WTC11 (cell line): ENCODE measurements around the gene GPR62. TPM values are rescaled to one million over a fixed set of nuclear protein-coding genes. Genes with fewer than 3 reads are reported as not detected.
A peak's percentile ranks its signal among the peaks of the same experiment; 100 is the strongest.

ENCODE experiments used
- ATAC-seq: fragments of 200-7000 bp; cut with Tn5 transposase; 2 replicates; pipeline ENCODE4 v1.10.0; 2021; ENCODE audit warnings: mild to moderate bottlenecking, moderate library complexity
- CTCF ChIA-PET: fragments of 300-600 bp; sonication (Branson Sonifier 250); formaldehyde crosslinking; loops from one replicate; lab custom pipeline; 2021; ENCODE audit warnings: antibody characterized with exemption; lab: Charles Lee
- POLR2A ChIA-PET: fragments of 350-600 bp; sonication (Branson Sonifier 250); formaldehyde crosslinking; loops from one replicate; lab custom pipeline; 2021; ENCODE audit warnings: antibody characterized with exemption; lab: Charles Lee
- DNase-seq: peaks from one replicate; pipeline ENCODE4 v3.0.0; 2021; ENCODE audit warnings: low spot score
- H3K27ac Mint-ChIP-seq: 2 replicates; pipeline ENCODE4 v1.8.0; 2021; ENCODE audit warnings: mixed read lengths
- H3K27me3 Mint-ChIP-seq: 2 replicates; pipeline ENCODE4 v1.8.0; 2021; ENCODE audit warnings: low read depth, mild to moderate bottlenecking, moderate library complexity, mixed read lengths
- H3K36me3 Mint-ChIP-seq: 2 replicates; pipeline ENCODE4 v1.8.0; 2021; ENCODE audit warnings: mixed read lengths
- H3K4me1 Mint-ChIP-seq: 2 replicates; pipeline ENCODE4 v1.8.0; 2022; ENCODE audit warnings: mixed read lengths
- H3K4me3 Mint-ChIP-seq: 2 replicates; pipeline ENCODE4 v1.8.0; 2021; ENCODE audit warnings: mild to moderate bottlenecking, moderate library complexity, mixed read lengths
- H3K9me3 Mint-ChIP-seq: 2 replicates; pipeline ENCODE4 v1.8.0; 2021; ENCODE audit warnings: mixed read lengths
- ARID4B ChIP-seq: sonication (generic); formaldehyde crosslinking; IDR thresholded peaks from 2 replicates; pipeline ENCODE4 v1.8.0; 2023; ENCODE audit warnings: missing genetic modification reagents, mild to moderate bottlenecking, borderline replicate concordance
- CREB1 ChIP-seq: sonication (generic); formaldehyde crosslinking; IDR thresholded peaks from 2 replicates; pipeline ENCODE4 v1.8.0; 2023; ENCODE audit warnings: mild to moderate bottlenecking, missing genetic modification reagents
- CREM ChIP-seq: sonication (generic); formaldehyde crosslinking; IDR thresholded peaks from 2 replicates; pipeline ENCODE4 v1.8.1; 2022; ENCODE audit warnings: mild to moderate bottlenecking, missing genetic modification reagents, moderate library complexity
- E2F5 ChIP-seq: sonication (generic); formaldehyde crosslinking; IDR thresholded peaks from 2 replicates; pipeline ENCODE4 v1.8.1; 2022; ENCODE audit warnings: mild to moderate bottlenecking, moderate library complexity, missing genetic modification reagents
- ELF4 ChIP-seq: sonication (generic); formaldehyde crosslinking; IDR thresholded peaks from 2 replicates; pipeline ENCODE4 v1.8.1; 2022; ENCODE audit warnings: low read depth, mild to moderate bottlenecking, moderate library complexity, missing genetic modification reagents
- ESRRA ChIP-seq: sonication (generic); formaldehyde crosslinking; IDR thresholded peaks from 2 replicates; pipeline ENCODE4 v1.8.1; 2022; ENCODE audit warnings: mild to moderate bottlenecking, missing genetic modification reagents, borderline replicate concordance
- GABPB1 ChIP-seq: sonication (generic); formaldehyde crosslinking; IDR thresholded peaks from 2 replicates; pipeline ENCODE4 v1.8.1; 2023; ENCODE audit warnings: mild to moderate bottlenecking, missing genetic modification reagents
- GRHL2 ChIP-seq: fragments of 250-450 bp; sonication (Bioruptor Pico); IDR thresholded peaks from 2 replicates; pipeline ENCODE4 v1.8.0; 2022; ENCODE audit warnings: mild to moderate bottlenecking, moderate library complexity; ENCODE audit not compliant: insufficient replicate concordance, severe bottlenecking
- PRDM15 ChIP-seq: sonication (generic); formaldehyde crosslinking; IDR thresholded peaks from 2 replicates; pipeline ENCODE4 v1.8.0; 2022; ENCODE audit warnings: missing genetic modification reagents
- PRRX2 ChIP-seq: fragments of 250-450 bp; sonication (Bioruptor Pico); IDR thresholded peaks from 2 replicates; pipeline ENCODE4 v1.8.0; 2021; ENCODE audit warnings: mild to moderate bottlenecking
- TCF7 ChIP-seq: sonication (generic); formaldehyde crosslinking; IDR thresholded peaks from 2 replicates; pipeline ENCODE4 v1.8.0; 2022; ENCODE audit warnings: mild to moderate bottlenecking, low read depth, missing genetic modification reagents, moderate library complexity
- TEAD1 ChIP-seq: sonication (generic); formaldehyde crosslinking; IDR thresholded peaks from 2 replicates; pipeline ENCODE4 v1.8.0; 2022; ENCODE audit warnings: mild to moderate bottlenecking, missing genetic modification reagents
- USF2 ChIP-seq: sonication (generic); formaldehyde crosslinking; IDR thresholded peaks from 2 replicates; pipeline ENCODE4 v1.8.1; 2023; ENCODE audit warnings: mild to moderate bottlenecking, missing genetic modification reagents, moderate library complexity
- ZBTB43 ChIP-seq: sonication (generic); formaldehyde crosslinking; IDR thresholded peaks from 2 replicates; pipeline ENCODE4 v1.8.1; 2023; ENCODE audit warnings: mild to moderate bottlenecking, missing genetic modification reagents
- ZNF425 ChIP-seq: fragments of 250-450 bp; sonication (Bioruptor Pico); conservative IDR thresholded peaks from 2 replicates; pipeline ENCODE4 v1.9.0; 2021; ENCODE audit warnings: mild to moderate bottlenecking
- ZSCAN18 ChIP-seq: fragments of 250-450 bp; sonication (Bioruptor Pico); IDR thresholded peaks from 2 replicates; pipeline ENCODE4 v2.1.2; 2022; ENCODE audit warnings: mild to moderate bottlenecking, moderate library complexity
- total RNA-seq: library from RNA; stranded (reverse); gene quantifications from 3 replicates; pipeline ENCODE4 v1.2.3, GENCODE V29; 2021

The GPR62 gene
- total RNA-seq, 1 experiment from 2014 or later: 0.24 TPM

- POLR2A ChIA-PET: interaction anchor here (0.6 kb wide), 1 partner anchor 1274 kb away, joined by 3 read pairs; no protein-coding TSS in a partner anchor
- no peak for ATAC-seq
- CTCF ChIA-PET: no interaction called here
- no peak overlapping the region for H3K4me3 Mint-ChIP-seq
- peaks cover 17% of the 10 kb centered on the region for H3K4me1 Mint-ChIP-seq
- no peak overlapping the region for H3K27ac Mint-ChIP-seq
- H3K36me3 Mint-ChIP-seq: peaks cover 51% of the 10 kb centered on the region
- no peaks in the 10 kb centered on the region for H3K9me3 Mint-ChIP-seq
- no peak for TF ChIP-seq PRRX2 (CRISPR knock-in tag)
- TF ChIP-seq E2F5 (CRISPR knock-in tag): no peak
- TF ChIP-seq TEAD1 (CRISPR knock-in tag): no peak
- TF ChIP-seq ESRRA: no peak
- TF ChIP-seq ARID4B (CRISPR knock-in tag): no peak
- TF ChIP-seq PRDM15: no peak
- TF ChIP-seq CREB1: no peak
- no peak for TF ChIP-seq USF2 (CRISPR knock-in tag)
- TF ChIP-seq, all 79 proteins: peak for 0
- no peak for DNase-seq
- H3K27me3 Mint-ChIP-seq: no peaks in the 10 kb centered on the region; the same call in 1 of the 2 replicates
Measured at GRCh38 chr3:51938780-51939425, 16.3 kb upstream of the GPR62 start.

- peak; percentile 8 for DNase-seq
- no peak for ATAC-seq
- POLR2A ChIA-PET: interaction anchor here (1.0 to 2.5 kb wide), 3 partner anchors 13 to 42 kb away, joined by 3 to 19 read pairs (median 5); partner anchors contain the start of genes ACY1 and PCBP4
- CTCF ChIA-PET: interaction anchor here (0.6 to 3.4 kb wide), 40 partner anchors 10 to 880 kb away, joined by 3 to 49 read pairs (median 5); partner anchors contain the start of genes ABHD14A, ABHD14B, ACY1 and DUSP7
- Mint-ChIP-seq H3K9me3 (no peaks in the 10 kb centered on the region), H3K4me3 (peak overlapping the region; percentile 91), H3K4me1 (peaks cover 17% of the 10 kb centered on the region), H3K27me3 (no peaks in the 10 kb centered on the region; the same call in 1 of the 2 replicates), H3K27ac (no peak overlapping the region), H3K36me3 (peaks cover 34% of the 10 kb centered on the region)
- no peak for TF ChIP-seq ZBTB43 (CRISPR knock-in tag)
- TF ChIP-seq GABPB1 (CRISPR knock-in tag): no peak
- TF ChIP-seq CREM (CRISPR knock-in tag): no peak
- TF ChIP-seq GRHL2 (CRISPR knock-in tag): no peak
- TF ChIP-seq TCF7 (CRISPR knock-in tag): no peak
- no peak for TF ChIP-seq ZSCAN18 (CRISPR knock-in tag)
- no peak for TF ChIP-seq ZNF425 (CRISPR knock-in tag)
- TF ChIP-seq ELF4 (CRISPR knock-in tag): no peak
Measured at GRCh38 chr3:51940648-51941462, 14.3 kb upstream of the GPR62 start.
